BJ (cell line): ENCODE data around the gene HERC6. TPM values are rescaled to one million over a fixed set of nuclear protein-coding genes. Genes with fewer than 3 reads are reported as not detected.

Experiments used
- CTCF ChIA-PET: fragments of 350-600 bp; formaldehyde crosslinking; extraction: SDS; loops from one replicate; lab custom pipeline; 2021; ENCODE audit warnings: antibody characterized with exemption, inconsistent platforms; lab: Yijun Ruan, JAX
- POLR2A ChIA-PET: fragments of 300-600 bp; sonication (Branson Sonifier 250); formaldehyde crosslinking; extraction: SDS; loops from one replicate; lab custom pipeline; 2021; ENCODE audit warnings: antibody characterized with exemption; lab: Charles Lee
- DNase-seq: peaks from one replicate; pipeline ENCODE4 v3.0.0-alpha.2; 2011; ENCODE audit warnings: low read depth
- H3K27me3 ChIP-seq: 2 replicates; pipeline ENCODE4 v1.6.0; 2011; ENCODE audit warnings: low read length; ENCODE audit not compliant: control insufficient read depth, insufficient read depth
- H3K36me3 ChIP-seq: 2 replicates; pipeline ENCODE4 v1.5.1; 2011; ENCODE audit warnings: low read length; ENCODE audit not compliant: control insufficient read depth, insufficient read depth
- H3K4me3 ChIP-seq: 2 replicates; pipeline ENCODE4 v1.5.1; 2011; ENCODE audit warnings: low read depth, mild to moderate bottlenecking, control low read depth, low read length
- polyA plus RNA-seq: library from polyadenylated mRNA; depleted of rRNA; stranded (reverse); fragments of >200 nt; gene quantifications from 2 replicates; pipeline ENCODE4 v1.2.3, GENCODE V29; 2011
- TF ChIP-seq, protein P1 (sequence below): IDR thresholded peaks from 2 replicates; pipeline ENCODE4 v1.5.1; 2011; ENCODE audit warnings: low read depth, mild to moderate bottlenecking, control low read depth, inconsistent platforms, low read length, moderate library complexity; ENCODE audit not compliant: insufficient read depth

HERC6 gene
- polyA plus RNA-seq, 1 experiment, result 3.1 TPM

DNA sequence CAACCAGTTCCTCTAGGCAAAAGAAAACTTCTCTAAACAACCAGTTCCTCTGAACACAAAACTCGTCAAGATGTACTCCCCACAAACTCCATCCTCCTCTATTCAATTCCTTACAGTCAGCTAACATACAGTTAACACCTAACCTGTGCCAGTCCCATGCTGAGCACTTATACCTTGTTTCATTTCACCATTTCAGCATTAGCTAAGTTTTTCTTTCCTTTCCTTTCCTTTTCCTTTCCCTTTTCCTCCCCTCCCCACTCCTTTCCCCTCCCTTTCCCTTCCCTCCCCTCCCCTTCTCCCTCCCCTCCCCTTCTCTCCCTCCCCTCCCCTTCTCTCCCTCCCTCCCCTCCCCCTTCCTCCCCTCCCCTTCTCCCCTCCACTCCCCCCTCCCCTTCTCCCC lies 13.1 kb downstream of the HERC6 start:
- no peaks in the 10 kb centered on the region for H3K27me3 ChIP-seq
- ChIA-PET POLR2A (no interaction called here), CTCF (no interaction called here)
- H3K4me3 ChIP-seq, result no peak overlapping the region
- H3K36me3 ChIP-seq, result no peaks in the 10 kb centered on the region
- DNase-seq, result no peak
- TF ChIP-seq, protein P1, sequence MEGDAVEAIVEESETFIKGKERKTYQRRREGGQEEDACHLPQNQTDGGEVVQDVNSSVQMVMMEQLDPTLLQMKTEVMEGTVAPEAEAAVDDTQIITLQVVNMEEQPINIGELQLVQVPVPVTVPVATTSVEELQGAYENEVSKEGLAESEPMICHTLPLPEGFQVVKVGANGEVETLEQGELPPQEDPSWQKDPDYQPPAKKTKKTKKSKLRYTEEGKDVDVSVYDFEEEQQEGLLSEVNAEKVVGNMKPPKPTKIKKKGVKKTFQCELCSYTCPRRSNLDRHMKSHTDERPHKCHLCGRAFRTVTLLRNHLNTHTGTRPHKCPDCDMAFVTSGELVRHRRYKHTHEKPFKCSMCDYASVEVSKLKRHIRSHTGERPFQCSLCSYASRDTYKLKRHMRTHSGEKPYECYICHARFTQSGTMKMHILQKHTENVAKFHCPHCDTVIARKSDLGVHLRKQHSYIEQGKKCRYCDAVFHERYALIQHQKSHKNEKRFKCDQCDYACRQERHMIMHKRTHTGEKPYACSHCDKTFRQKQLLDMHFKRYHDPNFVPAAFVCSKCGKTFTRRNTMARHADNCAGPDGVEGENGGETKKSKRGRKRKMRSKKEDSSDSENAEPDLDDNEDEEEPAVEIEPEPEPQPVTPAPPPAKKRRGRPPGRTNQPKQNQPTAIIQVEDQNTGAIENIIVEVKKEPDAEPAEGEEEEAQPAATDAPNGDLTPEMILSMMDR, result no peak

DNA sequence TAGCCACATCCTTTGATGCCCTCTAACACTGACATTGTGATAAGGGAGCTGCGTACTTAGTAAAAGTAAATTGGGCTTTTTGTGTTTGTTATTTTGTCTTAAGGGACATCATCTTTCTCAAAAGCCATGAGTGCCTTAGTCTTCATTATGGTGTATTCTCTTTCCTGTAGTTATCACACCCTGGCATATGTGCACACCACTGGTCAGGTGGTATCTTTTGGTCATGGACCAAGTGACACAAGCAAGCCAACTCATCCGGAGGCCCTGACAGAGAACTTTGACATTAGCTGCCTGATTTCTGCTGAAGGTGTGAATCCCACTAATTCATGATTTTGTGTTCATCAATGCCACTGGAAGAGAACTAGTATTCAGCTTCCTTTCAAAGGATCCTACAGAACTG lies 18.0 kb downstream of the HERC6 start:
- CTCF ChIA-PET, result no interaction called here

DNA sequence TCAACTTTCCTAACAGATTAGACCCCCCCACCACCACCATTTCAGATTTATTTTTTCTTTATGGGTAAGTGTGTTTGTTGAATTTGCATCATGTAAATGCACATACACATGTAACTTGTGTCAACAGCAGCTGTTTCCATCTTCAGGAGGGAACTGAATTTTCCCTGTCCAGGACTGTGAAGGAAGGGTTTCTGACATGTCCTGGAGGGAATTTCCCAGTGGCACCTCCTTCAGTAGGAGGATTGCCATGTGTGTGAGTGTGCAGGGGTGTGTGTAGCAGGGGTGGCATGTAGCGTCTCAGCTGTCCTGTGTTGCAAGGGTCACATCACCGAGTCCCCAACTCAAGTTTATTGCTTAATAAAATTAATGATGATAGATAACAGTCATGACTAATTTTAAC lies 19.7 kb downstream of the HERC6 start:
- Histone ChIP-seq H3K4me3 (no peak overlapping the region), H3K27me3 (no peaks in the 10 kb centered on the region), H3K36me3 (no peaks in the 10 kb centered on the region)
- DNase-seq, result no peak
- TF ChIP-seq, protein P1, result no peak
- ChIA-PET POLR2A (no interaction called here), CTCF (no interaction called here)

More for the DNA sequence above, 18.0 kb downstream of the HERC6 start:
- POLR2A ChIA-PET, result no interaction called here
- no peaks in the 10 kb centered on the region for H3K27me3 ChIP-seq
- TF ChIP-seq, protein P1, result no peak
- no peak for DNase-seq
- no peak overlapping the region for H3K4me3 ChIP-seq
- no peaks in the 10 kb centered on the region for H3K36me3 ChIP-seq

DNA sequence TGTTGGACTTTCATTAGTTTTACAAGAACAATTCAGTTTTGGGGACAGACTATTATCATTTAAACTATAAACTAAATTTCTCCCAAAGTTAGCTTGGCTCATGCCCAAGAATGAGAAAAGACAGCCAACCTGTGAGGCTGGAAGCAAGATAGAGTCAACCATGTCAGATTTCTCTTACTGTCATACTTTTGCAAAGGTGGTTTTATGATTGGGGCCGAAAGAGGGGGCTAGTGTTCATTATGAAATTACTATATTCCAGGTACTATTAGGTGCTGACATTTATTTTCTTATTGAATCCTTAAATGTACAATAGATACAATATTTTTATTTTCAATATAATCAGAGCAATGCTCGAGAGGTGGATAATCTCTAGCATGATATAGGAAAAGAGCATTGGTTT lies 30.6 kb downstream of the HERC6 start:
- TF ChIP-seq, protein P1, result no peak
- POLR2A ChIA-PET, result no interaction called here
- no peak overlapping the region for H3K4me3 ChIP-seq
- CTCF ChIA-PET, result no interaction called here
- H3K36me3 ChIP-seq, result no peaks in the 10 kb centered on the region
- no peaks in the 10 kb centered on the region for H3K27me3 ChIP-seq
- no peak for DNase-seq

DNA sequence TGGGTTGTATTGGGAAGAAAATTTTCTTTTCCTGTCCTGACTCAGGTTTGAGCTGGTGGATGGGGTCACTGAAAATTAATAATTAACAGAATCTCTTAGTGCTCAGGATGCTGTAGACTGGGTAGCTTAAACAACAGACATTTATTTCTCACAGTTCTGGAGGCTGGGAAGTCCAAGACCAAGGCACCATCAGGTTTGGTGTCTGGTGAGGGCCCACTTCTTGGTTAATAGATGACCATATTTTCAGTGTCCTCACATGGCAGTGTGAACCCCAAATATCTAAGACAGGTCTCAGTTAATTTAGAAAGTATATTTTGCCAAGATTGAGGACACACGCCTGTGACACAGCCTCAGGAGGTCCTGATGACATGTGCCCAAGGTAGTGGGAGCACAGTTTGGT lies 31.1 kb downstream of the HERC6 start:
- H3K36me3 ChIP-seq, result no peaks in the 10 kb centered on the region
- no peaks in the 10 kb centered on the region for H3K27me3 ChIP-seq
- ChIA-PET CTCF (no interaction called here), POLR2A (no interaction called here)
- DNase-seq, result no peak
- no peak overlapping the region for H3K4me3 ChIP-seq
- TF ChIP-seq, protein P1, result no peak
